DND-41 (cell line): Measurements from ENCODE around the gene RNASE13.

Experiments used
- CTCF ChIP-seq: IDR thresholded peaks from 2 replicates; pipeline ENCODE4 v1.5.1; 2012; ENCODE audit warnings: borderline replicate concordance, low read length, moderate library complexity, mild to moderate bottlenecking; ENCODE audit not compliant: poor library complexity, severe bottlenecking; ENCODE audit errors: extremely low read depth
- EZH2 ChIP-seq: IDR thresholded peaks from 3 replicates; pipeline ENCODE4 v1.6.1; 2012; ENCODE audit warnings: borderline replicate concordance, low read depth, mild to moderate bottlenecking, moderate library complexity, low read length, inconsistent platforms; ENCODE audit not compliant: severe bottlenecking

- TF ChIP-seq CTCF = no peak
- no peak for TF ChIP-seq EZH2
These were observed 16.0 kb upstream of the RNASE13 start for GRCh38 chr14:21050597-21050996.
